H9 (cell line): ENCODE data around the gene TEX22. TPM values are rescaled to one million over a fixed set of nuclear protein-coding genes. Genes with fewer than 3 reads are reported as not detected.

ENCODE experiments used
- DNase-seq: peaks from one replicate; pipeline ENCODE4 v3.0.0-alpha.2; 2017
- H2AFZ ChIP-seq: one replicate; pipeline ENCODE4 v1.6.1; 2013; ENCODE audit warnings: mild to moderate bottlenecking, low read length, control low read depth, moderate library complexity
- H2AK5ac ChIP-seq: 2 replicates; pipeline ENCODE4 v1.6.1; 2013; ENCODE audit warnings: low read length, control low read depth, mixed read lengths; ENCODE audit not compliant: insufficient read length
- H2BK120ac ChIP-seq: one replicate; pipeline ENCODE4 v1.6.1; 2013; ENCODE audit warnings: low read depth, mild to moderate bottlenecking, low read length, control low read depth, inconsistent platforms; ENCODE audit not compliant: poor library complexity, severe bottlenecking
- H2BK12ac ChIP-seq: 2 replicates; pipeline ENCODE4 v1.6.1; 2013; ENCODE audit warnings: low read length, control low read depth, mixed read lengths, low read depth; ENCODE audit not compliant: insufficient read length
- H2BK15ac ChIP-seq: 2 replicates; pipeline ENCODE4 v1.6.1; 2013; ENCODE audit warnings: low read depth, low read length, control low read depth
- H2BK20ac ChIP-seq: one replicate; pipeline ENCODE4 v1.6.1; 2013; ENCODE audit warnings: low read depth, mild to moderate bottlenecking, low read length, control low read depth, inconsistent platforms; ENCODE audit not compliant: poor library complexity, severe bottlenecking
- H2BK5ac ChIP-seq: 2 replicates; pipeline ENCODE4 v1.6.1; 2013; ENCODE audit warnings: low read length, control low read depth, mixed read lengths; ENCODE audit not compliant: insufficient read length
- H3K14ac ChIP-seq: 2 replicates; pipeline ENCODE4 v1.6.1; 2013; ENCODE audit warnings: low read length, control low read depth; ENCODE audit not compliant: insufficient read depth
- H3K18ac ChIP-seq: 2 replicates; pipeline ENCODE4 v1.6.1; 2013; ENCODE audit warnings: low read depth, mild to moderate bottlenecking, mixed read lengths, low read length, control low read depth; ENCODE audit not compliant: insufficient read length
- H3K23ac ChIP-seq: 2 replicates; pipeline ENCODE4 v1.6.1; 2013; ENCODE audit warnings: low read length, control low read depth, mixed read lengths, low read depth; ENCODE audit not compliant: insufficient read length
- H3K23me2 ChIP-seq: 2 replicates; pipeline ENCODE4 v1.6.1; 2013; ENCODE audit warnings: low read depth, mild to moderate bottlenecking, mixed read lengths, low read length, control low read depth; ENCODE audit not compliant: insufficient read length, poor library complexity, severe bottlenecking
- H3K27ac ChIP-seq: 2 replicates; pipeline ENCODE4 v1.5.1; 2013; ENCODE audit warnings: low read length, control low read depth, mixed read lengths, low read depth; ENCODE audit not compliant: insufficient read length
- H3K27me3 ChIP-seq: 2 replicates; pipeline ENCODE4 v1.6.1; 2013; ENCODE audit warnings: low read length, control low read depth, inconsistent platforms; ENCODE audit not compliant: insufficient read depth
- H3K4ac ChIP-seq: 2 replicates; pipeline ENCODE4 v1.6.1; 2013; ENCODE audit warnings: low read depth, mild to moderate bottlenecking, control low read depth, inconsistent platforms, low read length, moderate library complexity
- H3K4me1 ChIP-seq: 2 replicates; pipeline ENCODE4 v1.6.1; 2013; ENCODE audit warnings: low read length, control low read depth, inconsistent platforms; ENCODE audit not compliant: insufficient read depth
- H3K4me2 ChIP-seq: 2 replicates; pipeline ENCODE4 v1.6.1; 2013; ENCODE audit warnings: low read length, control low read depth, mixed read lengths; ENCODE audit not compliant: insufficient read length, insufficient read depth
- H3K56ac ChIP-seq: 2 replicates; pipeline ENCODE4 v1.6.1; 2013; ENCODE audit warnings: low read depth, mild to moderate bottlenecking, mixed read lengths, low read length, control low read depth; ENCODE audit not compliant: insufficient read length
- H3K79me1 ChIP-seq: 2 replicates; pipeline ENCODE4 v1.6.1; 2013; ENCODE audit warnings: low read depth, mild to moderate bottlenecking, moderate library complexity, low read length, control low read depth, inconsistent platforms; ENCODE audit not compliant: insufficient read depth, poor library complexity, severe bottlenecking
- H3K79me2 ChIP-seq: 2 replicates; pipeline ENCODE4 v1.6.1; 2013; ENCODE audit warnings: low read length, control low read depth, inconsistent platforms; ENCODE audit not compliant: insufficient read depth
- H3K9ac ChIP-seq: 2 replicates; pipeline ENCODE4 v1.6.1; 2013; ENCODE audit warnings: low read length, control low read depth, mixed read lengths; ENCODE audit not compliant: insufficient read length; ENCODE audit errors: extremely low read depth
- H3K9me3 ChIP-seq: one replicate; pipeline ENCODE4 v1.6.1; 2013; ENCODE audit warnings: low read depth, low read length, inconsistent platforms; ENCODE audit not compliant: control insufficient read depth
- H3T11ph ChIP-seq: one replicate; pipeline ENCODE4 v1.6.1; 2013; ENCODE audit warnings: mild to moderate bottlenecking, low read length, control low read depth, inconsistent platforms
- H4K20me1 ChIP-seq: one replicate; pipeline ENCODE4 v1.6.1; 2013; ENCODE audit not compliant: control insufficient read depth, insufficient read length, insufficient read depth
- H4K5ac ChIP-seq: 2 replicates; pipeline ENCODE4 v1.6.1; 2013; ENCODE audit warnings: low read depth, mild to moderate bottlenecking, mixed read lengths, low read length, control low read depth; ENCODE audit not compliant: insufficient read length
- H4K8ac ChIP-seq: replicated peaks from 2 replicates; pipeline ENCODE4 v1.6.1; 2013; ENCODE audit warnings: low read length, control low read depth, mixed read lengths, low read depth; ENCODE audit not compliant: insufficient read length
- H4K91ac ChIP-seq: 2 replicates; pipeline ENCODE4 v1.6.1; 2013; ENCODE audit warnings: low read depth, mild to moderate bottlenecking, moderate library complexity, mixed read lengths, low read length, control low read depth; ENCODE audit not compliant: insufficient read length
- H3K27ac Mint-ChIP-seq, 3 experiments: 2 replicates in 2 of 3; 3 replicates in 1 of 3; pipeline ENCODE4 v1.8.0; 2020 to 2021; ENCODE audit warnings: mixed read lengths in 3 of 3, mild to moderate bottlenecking in 1 of 3, moderate library complexity in 1 of 3
- H3K27me3 Mint-ChIP-seq: 2 replicates; pipeline ENCODE4 v1.8.0; 2021; ENCODE audit warnings: low read depth, mild to moderate bottlenecking, moderate library complexity, mixed read lengths
- H3K36me3 Mint-ChIP-seq, 3 experiments: 2 replicates in 2 of 3; 3 replicates in 1 of 3; pipeline ENCODE4 v1.8.0; 2020 to 2021; ENCODE audit warnings: low read depth in 3 of 3, mixed read lengths in 3 of 3; ENCODE audit not compliant: insufficient read depth in 1 of 3
- H3K4me1 Mint-ChIP-seq, 2 experiments: 2 replicates each; pipeline ENCODE4 v1.8.0; 2020; ENCODE audit warnings: mixed read lengths in 2 of 2
- H3K4me3 Mint-ChIP-seq, 2 experiments: 2 replicates in 1 of 2; 3 replicates in 1 of 2; pipeline ENCODE4 v1.8.0; 2020 to 2021; ENCODE audit warnings: mild to moderate bottlenecking in 2 of 2, mixed read lengths in 2 of 2, moderate library complexity in 1 of 2
- H3K9me3 Mint-ChIP-seq, 2 experiments: 2 replicates in 1 of 2; 3 replicates in 1 of 2; pipeline ENCODE4 v1.8.0; 2020; ENCODE audit warnings: mild to moderate bottlenecking in 2 of 2, mixed read lengths in 2 of 2, moderate library complexity in 1 of 2
- CTCF ChIP-seq: fragments of 200-600 bp; sonication (generic); conservative IDR thresholded peaks from 3 replicates; pipeline ENCODE4 v1.8.0; 2021; ENCODE audit warnings: antibody characterized with exemption, mild to moderate bottlenecking
- WGBS: extraction: QIAGEN DNeasy Blood & Tissue Kit; methylation state at CpG from one replicate; pipeline ENCODE4 v1.1.7; 2013; ENCODE audit warnings: missing lambda C conversion rate, low lambda C conversion rate, mixed read lengths; ENCODE audit not compliant: insufficient read length; ENCODE audit errors: extremely low coverage; 5-methylcytosine and 5-hydroxymethylcytosine counted together
- total RNA-seq: library from RNA; stranded (reverse); gene quantifications from 2 replicates; pipeline ENCODE4 v1.2.1, GENCODE V29; 2021

The TEX22 gene
- total RNA-seq, 1 experiment from 2014 or later, result 0.83 TPM

- Histone ChIP-seq H4K91ac (no peak overlapping the region), H3K79me1 (no peaks in the 10 kb centered on the region), H4K20me1 (no peaks in the 10 kb centered on the region), H2BK120ac (no peak overlapping the region), H2AK5ac (no peak overlapping the region), H2BK15ac (no peak overlapping the region), H3K9me3 (no peaks in the 10 kb centered on the region), H4K5ac (no peak overlapping the region), H3K23me2 (no peaks in the 10 kb centered on the region), H3K27ac (no peak overlapping the region), H3K4me1 (no peaks in the 10 kb centered on the region), H3K23ac (no peak overlapping the region), H2BK5ac (no peak overlapping the region), H3K18ac (no peak overlapping the region), H3K56ac (no peak overlapping the region), H2AFZ (no peak overlapping the region), H2BK20ac (no peak overlapping the region), H3K27me3 (no peaks in the 10 kb centered on the region), H3T11ph (no peak overlapping the region), H2BK12ac (no peak overlapping the region), H4K8ac (no peak overlapping the region), H3K79me2 (no peaks in the 10 kb centered on the region), H3K9ac (no peak overlapping the region), H3K14ac (no peak overlapping the region; the same call in 1 of the 2 replicates), H3K4me2 (no peak overlapping the region), H3K4ac (no peak overlapping the region)
- peaks cover 0 to 5% of the 10 kb centered on the region in 2 experiments; a peak in 2 of 5 replicates for H3K9me3 Mint-ChIP-seq
- DNase-seq, result no peak
- peaks cover 2 to 8% (median 5%) of the 10 kb centered on the region in 3 experiments; a peak in 5 of 7 replicates for H3K36me3 Mint-ChIP-seq
- H3K27ac Mint-ChIP-seq, result no peak overlapping the region
- no peaks in the 10 kb centered on the region for H3K4me1 Mint-ChIP-seq
- no peak for TF ChIP-seq CTCF
- no CpG with 5 or more reads among the region's 14 CpGs for WGBS
- peaks cover 15% of the 10 kb centered on the region for H3K27me3 Mint-ChIP-seq
- H3K4me3 Mint-ChIP-seq, result no peak overlapping the region
These were observed 5.2 kb upstream of the TEX22 start for GRCh38 chr14:105393151-105393550.
